ENCODE data around the gene PLA2G7.
"Not testable (repeated sequence)": the region's sequence is repeated elsewhere in the genome, so short reads cannot be mapped to it uniquely, and the experiment has no call there.

Gene PLA2G7

DNA sequence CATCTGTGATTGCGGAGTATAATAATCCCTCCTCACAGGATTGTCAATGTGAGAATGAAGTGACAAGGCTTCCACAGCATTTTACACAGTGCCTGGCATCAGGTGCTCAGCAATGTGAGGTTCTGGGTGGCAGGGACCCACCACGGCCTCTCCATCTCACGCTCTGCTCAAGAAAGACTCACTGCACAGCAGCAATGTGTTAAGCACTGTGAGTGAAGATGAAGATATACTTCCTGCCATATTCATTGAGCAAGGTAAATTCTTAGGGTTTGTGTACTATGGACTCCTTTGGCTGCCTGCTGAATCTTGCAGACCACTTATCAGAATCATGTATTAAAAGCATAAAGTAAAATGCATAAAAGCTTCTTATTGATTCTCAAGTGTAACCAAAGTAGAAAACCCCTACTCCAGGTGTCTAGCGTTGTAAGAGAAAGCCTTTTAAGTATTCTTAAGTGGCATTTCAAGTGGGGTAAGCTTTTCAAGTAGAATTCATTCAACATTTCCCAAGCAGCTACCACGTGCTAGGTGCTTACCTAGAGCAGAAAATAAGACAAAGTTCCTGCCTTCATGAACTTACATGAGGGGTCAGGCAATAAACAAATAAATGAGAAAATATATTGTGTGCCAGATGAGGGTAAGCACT, 41.0 kb upstream of the PLA2G7 start:
- TF ChIP-seq CTCF (IDR thresholded peaks at IDR 0.05), result no peak
- Histone ChIP-seq H3K4me3 (ENCODE audit: low read depth in 1 of 2, low read length in 1 of 2) (no peak overlapping the region), H3K4me1 (ENCODE audit: control insufficient read depth in 1 of 2, insufficient read depth in 1 of 2, low read depth in 1 of 2, low read length in 1 of 2) (peaks cover 31% of the 10 kb centered on the region in 2 experiments), H3K27ac (no peak overlapping the region), H3K27me3 (no peaks in the 10 kb centered on the region), H3K36me3 (no peaks in the 10 kb centered on the region), H3K9me3 (no peaks in the 10 kb centered on the region)

- H3K4me1 ChIP-seq (ENCODE audit: control insufficient read depth in 1 of 2, insufficient read depth in 1 of 2, low read depth in 1 of 2, low read length in 1 of 2), result peaks cover 43 to 44% of the 10 kb centered on the region in 2 experiments
- not testable (repeated sequence) for H3K27me3 ChIP-seq; H3K27ac ChIP-seq; H3K9me3 ChIP-seq; H3K4me3 ChIP-seq (ENCODE audit: low read depth in 1 of 2, low read length in 1 of 2); H3K36me3 ChIP-seq
Observed at GRCh38 chr6:46774736-46775135, 39.6 kb upstream of the PLA2G7 start.

DNA sequence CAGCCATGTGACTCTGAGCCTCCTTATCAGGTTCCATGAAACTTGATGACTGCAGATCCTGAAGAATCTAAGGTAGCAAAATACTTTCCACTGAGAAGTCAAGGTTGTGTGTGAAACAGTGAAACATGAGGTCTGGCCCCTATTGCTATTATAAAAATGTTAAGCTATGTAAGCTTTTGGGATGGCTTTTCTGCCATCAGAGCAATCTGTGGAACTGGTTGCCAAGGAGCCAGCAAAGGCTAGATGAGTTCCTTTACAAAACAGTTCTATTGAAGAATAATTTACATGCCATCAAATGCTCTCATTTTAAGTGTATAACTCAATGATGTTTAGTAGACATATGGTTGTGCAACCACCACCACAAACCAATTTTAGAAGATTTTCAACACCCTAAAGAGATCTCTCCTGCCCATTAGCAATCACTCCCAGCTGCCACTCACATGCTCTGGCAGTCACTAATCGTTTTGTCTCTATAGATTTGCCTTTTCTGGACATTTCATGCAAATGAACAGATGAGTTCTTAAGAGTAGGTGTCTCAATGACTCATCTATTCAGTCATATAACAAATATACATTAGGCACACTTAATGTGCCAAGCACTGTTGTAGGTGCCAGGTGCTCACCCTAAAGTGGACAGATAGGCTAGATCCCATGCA, 38.2 kb upstream of the PLA2G7 start:
- peak overlapping the region in 1 of 2 experiments; percentile 26 for H3K4me3 ChIP-seq (ENCODE audit: low read depth in 1 of 2, low read length in 1 of 2)

DNA sequence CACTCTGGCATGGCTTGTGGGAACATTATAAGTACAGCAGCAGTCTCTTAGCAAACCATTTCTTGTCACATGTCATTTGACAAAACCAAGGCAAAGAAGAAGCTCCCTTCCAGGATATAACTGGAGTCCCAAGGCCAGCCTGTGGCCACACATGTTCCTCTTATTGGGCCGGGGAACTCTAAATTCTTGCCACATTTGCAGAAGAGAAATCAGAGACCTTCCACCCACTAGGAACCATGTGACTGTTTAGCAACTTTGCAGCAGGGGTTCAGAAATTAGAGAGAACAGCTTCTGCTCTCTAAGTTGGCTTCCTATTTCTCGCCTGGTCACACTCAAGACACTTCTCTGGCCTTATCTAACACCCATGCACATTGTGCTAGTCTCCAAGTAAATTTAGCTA, 37.6 kb upstream of the PLA2G7 start:
- H3K36me3 ChIP-seq, result no peaks in the 10 kb centered on the region
- peak; percentile 30 for TF ChIP-seq CTCF (IDR thresholded peaks at IDR 0.05)
- peaks cover 43 to 44% of the 10 kb centered on the region in 2 experiments for H3K4me1 ChIP-seq (ENCODE audit: control insufficient read depth in 1 of 2, insufficient read depth in 1 of 2, low read depth in 1 of 2, low read length in 1 of 2)
- H3K9me3 ChIP-seq, result no peaks in the 10 kb centered on the region
- peak overlapping the region; percentile 15 to 26 for H3K4me3 ChIP-seq (ENCODE audit: low read depth in 1 of 2, low read length in 1 of 2)
- no peaks in the 10 kb centered on the region for H3K27me3 ChIP-seq
- peak overlapping the region; percentile 92 for H3K27ac ChIP-seq

More for the DNA sequence above, 38.2 kb upstream of the PLA2G7 start:
- no peak for TF ChIP-seq CTCF (IDR thresholded peaks at IDR 0.05)
- Histone ChIP-seq H3K27me3 (no peaks in the 10 kb centered on the region), H3K36me3 (no peaks in the 10 kb centered on the region), H3K27ac (peak overlapping the region; percentile 92), H3K4me1 (ENCODE audit: control insufficient read depth in 1 of 2, insufficient read depth in 1 of 2, low read depth in 1 of 2, low read length in 1 of 2) (peaks cover 43 to 44% of the 10 kb centered on the region in 2 experiments), H3K9me3 (no peaks in the 10 kb centered on the region)

- Histone ChIP-seq H3K36me3 (no peaks in the 10 kb centered on the region), H3K27ac (peak overlapping the region; percentile 92), H3K9me3 (no peaks in the 10 kb centered on the region), H3K27me3 (no peaks in the 10 kb centered on the region), H3K4me3 (ENCODE audit: low read depth in 1 of 2, low read length in 1 of 2) (peak overlapping the region in 1 of 2 experiments; percentile 26), H3K4me1 (ENCODE audit: control insufficient read depth in 1 of 2, insufficient read depth in 1 of 2, low read depth in 1 of 2, low read length in 1 of 2) (peaks cover 43 to 44% of the 10 kb centered on the region in 2 experiments)
- TF ChIP-seq CTCF (IDR thresholded peaks at IDR 0.05), result no peak
Observed at GRCh38 chr6:46772016-46772415, 36.8 kb upstream of the PLA2G7 start.

GRCh38 chr6:46764961-46765360, 29.8 kb upstream of the PLA2G7 start:
- TF ChIP-seq CTCF (IDR thresholded peaks at IDR 0.05), result no peak
- Histone ChIP-seq H3K27me3 (no peaks in the 10 kb centered on the region), H3K4me3 (ENCODE audit: low read depth in 1 of 2, low read length in 1 of 2) (no peak overlapping the region), H3K36me3 (no peaks in the 10 kb centered on the region), H3K9me3 (no peaks in the 10 kb centered on the region), H3K4me1 (ENCODE audit: control insufficient read depth in 1 of 2, insufficient read depth in 1 of 2, low read depth in 1 of 2, low read length in 1 of 2) (peaks cover under 1 to 1% of the 10 kb centered on the region in 2 experiments), H3K27ac (no peak overlapping the region)

- not testable (repeated sequence) for H3K27ac ChIP-seq; H3K36me3 ChIP-seq; H3K4me1 ChIP-seq (ENCODE audit: control insufficient read depth in 1 of 2, insufficient read depth in 1 of 2, low read depth in 1 of 2, low read length in 1 of 2); H3K9me3 ChIP-seq; H3K27me3 ChIP-seq; H3K4me3 ChIP-seq (ENCODE audit: low read depth in 1 of 2, low read length in 1 of 2)
Observed at GRCh38 chr6:46764280-46764679, 29.1 kb upstream of the PLA2G7 start.

Data from neutrophil (primary cell).